ENCODE measurements around the gene BSCL2.
A peak's percentile ranks its signal among the peaks of the same experiment; 100 is the strongest.
"Not testable (repeated sequence)": the region's sequence is repeated elsewhere in the genome, so short reads cannot be mapped to it uniquely, and the experiment has no call there.

Gene BSCL2

DNA sequence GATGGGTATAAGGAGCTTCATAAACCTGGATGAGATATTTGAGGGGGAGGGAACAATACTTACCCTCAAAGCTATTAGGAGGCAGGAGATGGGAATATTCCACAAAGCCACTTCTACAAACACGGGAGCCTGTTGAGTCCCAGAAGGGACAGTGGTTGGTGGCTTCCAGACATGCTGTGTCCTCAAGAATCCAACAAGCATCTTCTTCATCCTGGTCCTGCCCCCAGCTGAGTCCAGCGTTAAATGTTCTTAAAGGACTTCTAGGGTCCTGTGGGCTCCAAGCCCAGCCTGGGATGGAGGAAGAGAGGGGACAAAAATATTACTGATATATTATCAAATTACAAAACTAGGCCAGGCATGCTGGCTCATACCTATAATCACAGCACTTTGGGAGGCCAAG, 39.8 kb downstream of the BSCL2 start:
- DNase-seq (ENCODE audit: low read depth, low spot score): no peak
- H3K4me3 ChIP-seq (ENCODE audit: low read length): no peak overlapping the region

DNA sequence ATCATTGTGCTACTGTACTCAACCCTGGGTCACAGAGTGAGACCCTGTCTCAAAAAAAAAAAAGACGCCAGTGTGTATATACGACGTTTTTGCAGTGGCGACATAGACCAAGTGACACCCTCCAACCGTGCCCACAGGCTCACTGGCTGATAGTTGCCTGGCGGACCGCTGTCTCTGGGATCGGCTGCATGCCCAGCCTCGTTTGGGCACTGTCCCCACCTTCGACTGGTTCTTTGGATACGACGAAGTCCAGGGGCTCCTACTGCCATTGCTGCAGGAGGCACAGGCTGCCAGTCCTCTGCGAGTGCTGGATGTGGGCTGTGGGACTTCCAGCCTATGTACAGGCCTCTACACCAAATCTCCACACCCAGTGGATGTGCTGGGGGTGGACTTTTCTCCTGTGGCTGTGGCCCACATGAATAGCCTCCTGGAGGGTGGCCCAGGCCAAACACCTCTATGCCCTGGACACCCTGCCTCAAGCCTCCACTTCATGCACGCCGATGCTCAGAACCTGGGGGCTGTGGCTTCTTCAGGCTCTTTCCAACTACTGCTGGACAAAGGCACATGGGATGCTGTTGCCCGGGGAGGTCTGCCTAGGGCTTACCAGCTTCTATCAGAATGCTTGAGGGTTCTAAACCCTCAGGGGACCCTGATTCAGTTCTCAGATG, 40.8 kb downstream of the BSCL2 start:
- DNase-seq (ENCODE audit: low read depth, low spot score): no peak

DNA sequence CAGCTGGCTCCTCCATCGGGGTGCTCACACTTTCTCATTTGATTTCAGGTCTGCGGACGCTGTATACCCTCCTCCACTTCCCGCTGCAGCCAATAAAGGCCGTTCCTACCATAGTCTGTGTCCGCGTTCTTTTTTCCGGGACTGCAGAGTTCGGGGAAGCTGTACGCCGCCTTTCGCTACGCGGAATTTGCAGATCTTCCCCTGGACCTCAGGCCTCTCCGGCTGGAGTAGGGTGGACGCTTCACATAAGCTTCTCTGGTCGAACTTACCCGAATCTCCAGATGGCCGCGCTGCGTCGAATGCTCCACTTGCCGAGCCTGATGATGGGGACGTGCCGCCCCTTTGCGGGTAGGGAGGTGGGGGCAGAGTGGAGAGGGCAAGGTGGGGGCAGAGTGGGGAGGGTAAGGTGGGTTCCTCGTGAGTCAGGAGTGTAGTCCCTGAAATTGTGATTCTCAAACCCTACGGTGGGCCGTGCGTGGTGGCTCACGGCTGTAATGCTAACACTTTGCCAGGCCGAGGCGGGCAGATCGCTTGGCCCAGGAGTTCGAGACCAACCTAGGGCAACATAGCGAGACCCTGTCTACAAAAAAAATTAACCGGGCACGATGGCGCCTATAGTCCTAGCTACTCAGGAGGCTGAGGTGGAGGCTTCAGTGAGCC, 41.5 kb downstream of the BSCL2 start:
- no peak for DNase-seq (ENCODE audit: low read depth, low spot score)
- peak overlapping the region; percentile 65 for H3K4me3 ChIP-seq (ENCODE audit: low read length)

More for the DNA sequence above, 40.8 kb downstream of the BSCL2 start:
- H3K4me3 ChIP-seq (ENCODE audit: low read length): peak overlapping the region; percentile 65

GRCh38 chr11:62665075-62665598, 42.1 kb downstream of the BSCL2 start, which contains the start of the genes C11orf98 and CSKMT:
C11orf98 (minus strand) TSS chr11:62665210; CDS start chr11:62665169, 41 bp downstream.
CSKMT (plus strand) TSS chr11:62665312; CDS start chr11:62665880, 568 bp downstream.
- peak; percentile 90 for DNase-seq (ENCODE audit: low read depth, low spot score)
- peak within 1 kb of the TSS; percentile 65 for H3K4me3 ChIP-seq (ENCODE audit: low read length)

DNA sequence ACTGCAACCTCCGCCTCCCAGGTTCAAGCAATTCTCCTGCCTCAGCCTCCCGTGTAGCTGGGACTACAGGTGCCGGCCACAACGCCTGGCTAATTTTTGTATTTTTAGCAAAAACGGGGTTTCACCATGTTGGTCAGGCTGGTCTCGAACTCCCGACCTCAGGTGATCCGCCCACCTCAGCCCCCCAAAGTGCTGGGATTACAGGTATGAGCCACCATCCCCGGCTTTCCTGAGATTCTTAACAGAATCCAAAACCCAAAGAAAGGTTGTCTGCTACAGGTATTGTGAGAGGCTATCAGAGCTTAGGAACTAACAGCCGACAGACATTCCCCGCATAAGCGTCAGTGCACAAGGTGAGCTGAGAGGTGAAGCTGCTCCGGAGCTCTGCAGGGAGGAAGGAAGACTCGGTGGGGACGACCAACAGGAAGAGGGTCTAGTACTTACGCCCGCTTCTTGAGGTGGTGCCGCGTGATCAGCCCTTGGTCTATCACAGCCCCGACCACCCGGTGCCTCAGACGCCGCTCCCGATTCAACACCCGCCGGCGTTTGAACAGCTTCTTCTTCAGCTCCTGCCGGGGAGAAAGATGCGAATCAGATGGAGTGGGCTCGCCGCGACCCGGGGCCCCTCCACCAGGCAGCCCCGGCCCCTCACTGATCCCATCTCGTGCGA, 42.7 kb downstream of the BSCL2 start:
- H3K4me3 ChIP-seq (ENCODE audit: low read length): peak overlapping the region; percentile 65
- peak; percentile 64 for DNase-seq (ENCODE audit: low read depth, low spot score)

DNA sequence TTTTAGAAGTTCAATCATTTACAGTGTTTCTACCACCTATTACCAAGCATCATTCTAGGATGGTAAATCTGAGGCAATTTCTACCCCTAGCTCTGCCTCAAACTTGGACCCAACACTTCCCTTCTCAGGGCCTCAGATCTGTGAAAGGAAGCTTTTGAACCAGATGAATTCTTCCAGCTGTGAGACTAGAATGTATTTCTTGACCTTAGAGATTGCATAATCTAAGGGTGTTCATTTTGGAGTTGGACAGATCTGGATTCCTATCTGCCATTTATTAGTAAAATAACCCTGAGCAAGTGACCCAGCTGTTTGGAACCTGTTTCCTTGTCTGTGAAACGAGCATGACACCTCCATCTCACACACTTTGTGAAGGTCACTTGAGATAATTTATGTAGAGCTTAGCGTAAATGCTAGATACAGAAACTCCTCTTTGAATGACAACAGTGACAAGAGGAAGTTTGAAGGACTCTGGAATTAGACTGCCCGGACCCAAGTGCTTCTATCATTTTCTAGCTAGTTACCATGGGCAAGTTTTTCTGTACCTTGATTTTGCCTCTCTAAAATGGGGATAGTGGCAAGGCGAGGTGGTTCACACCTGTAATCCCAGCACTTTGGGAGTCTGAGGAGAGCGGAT, 50.3 kb downstream of the BSCL2 start:
- DNase-seq (ENCODE audit: low read depth, low spot score): no peak
- no peak overlapping the region for H3K4me3 ChIP-seq (ENCODE audit: low read length)

DNA sequence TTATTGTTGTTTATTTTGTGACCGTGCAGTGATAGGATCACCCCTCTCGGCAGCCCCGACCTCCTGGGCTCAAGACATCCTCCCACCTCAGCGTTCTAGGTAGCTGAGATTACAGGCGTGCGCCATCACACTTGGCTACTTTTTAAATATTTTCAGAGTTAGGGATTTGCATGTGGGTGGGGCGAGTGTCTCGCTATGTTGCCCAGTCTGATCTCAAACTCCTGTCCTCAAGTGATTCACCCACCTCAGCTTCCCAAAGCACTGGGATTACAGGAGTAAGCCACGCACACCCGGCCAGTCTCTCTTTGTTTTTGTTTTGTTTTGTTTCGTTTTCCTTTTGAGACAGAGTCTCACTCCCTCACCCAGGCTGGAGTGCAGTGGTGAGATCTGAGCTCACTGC, 52.9 kb downstream of the BSCL2 start:
- DNase-seq (ENCODE audit: low read depth, low spot score): no peak
- H3K4me3 ChIP-seq (ENCODE audit: low read length): no peak overlapping the region

DNA sequence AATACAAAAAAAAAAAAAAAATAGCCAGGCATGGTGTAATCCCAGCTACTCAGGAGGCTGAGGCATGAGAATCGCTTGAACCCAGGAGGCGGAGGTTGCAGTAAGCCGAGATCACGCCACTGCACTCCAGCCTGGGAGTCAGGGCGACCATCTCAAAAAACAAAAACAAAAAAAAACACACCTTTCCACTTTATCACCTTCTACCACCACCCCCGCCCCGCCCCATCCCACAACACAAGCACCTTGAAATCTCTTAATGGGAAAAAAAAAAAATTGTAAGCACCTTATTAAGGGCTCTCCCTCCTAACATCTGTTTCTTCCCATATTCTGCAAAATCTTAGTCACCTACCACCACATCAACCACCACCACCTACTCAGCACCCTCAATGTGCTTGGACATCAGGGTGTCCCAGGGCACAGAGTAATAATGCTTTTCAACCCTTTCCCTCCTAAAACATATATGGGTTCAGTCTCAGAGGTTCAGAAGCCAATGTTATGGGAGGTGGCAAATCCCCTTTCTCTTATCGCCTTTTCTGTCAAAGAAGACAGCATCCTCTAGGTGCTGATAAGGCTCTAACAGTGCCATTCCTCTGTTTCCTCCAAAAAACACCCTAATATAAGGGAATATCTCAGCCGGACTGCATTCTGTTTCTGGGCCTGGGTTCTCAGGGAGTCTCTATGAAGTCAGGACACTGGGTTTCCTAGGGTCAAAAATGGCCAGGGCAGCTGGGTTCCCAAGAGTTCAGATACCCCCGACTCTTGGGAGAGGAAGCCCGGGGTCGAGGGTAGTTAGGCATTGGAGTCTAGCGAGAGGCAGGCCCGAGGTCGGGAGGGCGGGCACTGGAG, 54.8 kb downstream of the BSCL2 start:
- DNase-seq (ENCODE audit: low read depth, low spot score): no peak
- H3K4me3 ChIP-seq (ENCODE audit: low read length): peak overlapping the region; percentile 80

- DNase-seq (ENCODE audit: low read depth, low spot score); H3K4me3 ChIP-seq (ENCODE audit: low read length): not testable (repeated sequence)
Measured at GRCh38 chr11:62650283-62650682, 56.9 kb downstream of the BSCL2 start.

DNA sequence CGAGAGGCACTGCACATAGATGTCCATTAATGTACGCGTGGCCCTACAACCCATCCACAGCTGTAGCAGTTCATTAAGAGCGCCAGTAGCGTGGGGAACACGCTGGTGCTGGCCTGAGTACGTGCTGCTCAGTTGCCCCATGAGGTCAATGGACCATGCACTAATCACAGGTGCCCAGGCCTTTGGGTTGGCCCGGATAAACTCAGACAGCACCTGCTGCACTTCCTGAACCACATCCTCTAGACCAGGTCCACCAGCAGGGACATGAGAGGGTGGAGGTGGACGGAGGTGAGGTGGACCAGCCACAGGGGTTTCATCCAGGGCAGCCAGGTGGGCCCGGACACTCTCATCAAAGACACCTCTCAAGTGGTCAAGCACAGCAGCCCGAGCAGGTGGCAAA, 57.7 kb downstream of the BSCL2 start:
- DNase-seq (ENCODE audit: low read depth, low spot score): no peak
- no peak overlapping the region for H3K4me3 ChIP-seq (ENCODE audit: low read length)

- H3K4me3 ChIP-seq (ENCODE audit: low read length): no peak overlapping the region
- DNase-seq (ENCODE audit: low read depth, low spot score): no peak
Measured at GRCh38 chr11:62648967-62649364, 58.3 kb downstream of the BSCL2 start.

- no peak for DNase-seq (ENCODE audit: low read depth, low spot score)
Measured at GRCh38 chr11:62648185-62648966, 58.8 kb downstream of the BSCL2 start.

DNA sequence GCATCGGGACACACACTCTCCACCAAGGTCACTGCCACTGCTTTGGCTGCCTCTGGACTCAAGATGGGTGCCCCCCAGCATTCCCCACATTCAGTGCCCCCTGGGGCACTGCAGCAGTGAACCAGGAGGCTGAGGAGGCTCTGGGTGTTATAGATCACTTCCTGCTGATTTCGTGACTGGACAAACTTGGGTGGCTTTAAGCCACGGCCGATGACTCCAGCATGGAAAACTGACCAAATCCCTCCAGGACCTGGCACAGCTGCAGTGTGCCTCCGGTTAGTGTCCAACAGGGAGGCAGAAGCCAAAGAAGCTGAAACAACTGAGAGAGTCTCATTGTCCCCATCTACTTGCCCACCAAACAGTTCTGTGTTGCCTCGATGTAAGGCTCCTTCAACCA, 59.6 kb downstream of the BSCL2 start:
- DNase-seq (ENCODE audit: low read depth, low spot score): no peak

More at GRCh38 chr11:62648185-62648966, 58.8 kb downstream of the BSCL2 start:
- H3K4me3 ChIP-seq (ENCODE audit: low read length): no peak overlapping the region

GRCh38 chr11:62646825-62647608, 60.2 kb downstream of the BSCL2 start:
- H3K4me3 ChIP-seq (ENCODE audit: low read length): peak overlapping the region; percentile 27
- no peak for DNase-seq (ENCODE audit: low read depth, low spot score)

More for the DNA sequence above, 59.6 kb downstream of the BSCL2 start:
- no peak overlapping the region for H3K4me3 ChIP-seq (ENCODE audit: low read length)

DNA sequence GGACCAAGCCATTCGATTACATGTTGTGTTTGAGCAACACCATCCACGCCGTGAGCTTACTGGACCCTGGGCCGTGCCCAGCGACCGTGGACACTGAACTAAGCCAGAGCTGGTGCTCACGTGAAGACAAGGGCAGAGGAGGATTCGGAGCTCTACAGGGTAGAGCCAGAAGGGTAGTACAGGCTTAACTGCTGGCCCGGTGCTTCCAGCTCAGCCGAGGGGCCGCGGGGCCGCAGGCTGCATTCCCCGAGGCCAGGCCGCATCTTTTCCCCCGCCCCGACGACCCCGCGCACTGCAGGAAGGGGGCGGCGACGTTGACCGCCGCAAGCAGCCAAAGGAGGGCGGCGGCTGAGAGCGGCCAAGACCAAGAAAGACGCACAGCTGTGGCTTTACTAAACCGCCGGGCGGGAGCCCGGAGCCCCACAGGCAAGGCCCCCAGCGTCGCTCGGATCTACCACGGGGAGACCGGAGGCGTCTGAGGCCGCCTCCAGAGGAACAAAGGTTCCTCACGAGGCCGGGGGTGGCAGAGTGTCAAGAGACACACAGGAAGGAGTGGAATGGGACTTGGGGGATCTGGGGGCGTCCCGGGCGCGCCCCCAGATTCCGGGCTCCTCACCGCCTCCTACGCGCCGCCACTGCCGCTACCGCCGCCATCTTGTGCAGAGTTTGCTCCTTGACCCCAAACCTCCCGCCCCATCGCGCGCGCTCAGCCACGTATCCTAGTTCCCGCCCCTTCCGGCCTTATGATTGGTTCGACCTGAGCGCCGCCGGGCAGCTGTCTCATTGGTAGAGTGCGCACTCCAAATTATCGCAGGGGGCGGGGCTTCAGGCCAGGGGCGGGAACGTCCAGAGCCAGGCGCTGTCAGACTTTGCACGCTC, 61.0 kb downstream of the BSCL2 start, which contains the start of gene GANAB:
TSS of gene GANAB (minus strand) at position 668 of the 879 bp plus-strand sequence. CDS start at position 654, 14 bp downstream.
- H3K4me3 ChIP-seq (ENCODE audit: low read length): peak within 1 kb of the TSS; percentile 99
- peak; percentile 95 for DNase-seq (ENCODE audit: low read depth, low spot score)

DNA sequence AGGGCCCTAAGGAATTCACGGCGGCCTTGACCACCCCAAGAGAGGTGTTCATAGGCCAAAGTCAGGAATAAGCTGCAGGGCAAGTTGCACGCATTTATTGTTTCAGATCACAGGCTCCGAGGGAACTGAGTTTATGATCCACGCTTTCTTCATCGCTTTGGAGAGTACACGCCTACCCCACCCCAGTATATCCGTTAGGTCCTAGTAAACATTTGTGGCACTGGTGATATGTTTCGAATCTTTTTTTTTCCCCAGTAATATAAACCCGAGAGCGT, 61.6 kb downstream of the BSCL2 start:
- no peak for DNase-seq (ENCODE audit: low read depth, low spot score)

More for the DNA sequence above, 61.6 kb downstream of the BSCL2 start:
- H3K4me3 ChIP-seq (ENCODE audit: low read length): peak overlapping the region; percentile 99
